Small intestine (tissue), 7 donors: ENCODE data around the gene GPC1. TPM values are rescaled to one million over a fixed set of nuclear protein-coding genes. Genes with fewer than 3 reads are reported as not detected.

Experiments
- DNase-seq, 2 donors: peaks; one replicate each; pipeline versions ENCODE4 v3.0.0 to v3.0.0-alpha.2; 2013
- FAIRE-seq: peaks from 2 replicates; lab custom pipeline; 2012; peaks lifted over from hg19 to GRCh38; lab: Jason Lieb, UNC
- H3K27ac ChIP-seq, 3 donors: one replicate each; pipeline ENCODE4 v1.5.1; 2013; ENCODE audit warnings: low read length in 2 of 3, mild to moderate bottlenecking in 2 of 3, control low read depth in 1 of 3, inconsistent platforms in 1 of 3, low read depth in 1 of 3, moderate library complexity in 1 of 3
- H3K27me3 ChIP-seq, 3 donors: one replicate each; pipeline ENCODE4 v1.6.1; 2013; ENCODE audit warnings: low read length in 3 of 3, inconsistent platforms in 1 of 3; ENCODE audit not compliant: control insufficient read depth in 3 of 3, insufficient read depth in 3 of 3
- H3K36me3 ChIP-seq, 3 donors: one replicate each; pipeline ENCODE4 v1.6.1; 2013; ENCODE audit warnings: low read length in 3 of 3, inconsistent platforms in 1 of 3, low read depth in 1 of 3, mild to moderate bottlenecking in 1 of 3, moderate library complexity in 1 of 3; ENCODE audit not compliant: control insufficient read depth in 3 of 3, insufficient read depth in 2 of 3
- H3K4me1 ChIP-seq, 3 donors: one replicate each; pipeline ENCODE4 v1.6.1; 2013; ENCODE audit warnings: low read length in 2 of 3, inconsistent platforms in 1 of 3, low read depth in 1 of 3, mild to moderate bottlenecking in 1 of 3, moderate library complexity in 1 of 3; ENCODE audit not compliant: control insufficient read depth in 3 of 3, insufficient read depth in 2 of 3
- H3K4me3 ChIP-seq, 3 donors: one replicate each; pipeline ENCODE4 v1.5.1; 2013; ENCODE audit warnings: low read length in 3 of 3, control low read depth in 1 of 3, inconsistent platforms in 1 of 3, low read depth in 1 of 3, mild to moderate bottlenecking in 1 of 3, moderate library complexity in 1 of 3
- H3K9me3 ChIP-seq, 2 donors: one replicate each; pipeline ENCODE4 v1.6.1; 2013; ENCODE audit warnings: low read depth in 1 of 2, low read length in 1 of 2; ENCODE audit not compliant: control insufficient read depth in 2 of 2, insufficient read depth in 1 of 2
- WGBS, 3 donors: extraction: QIAGEN DNeasy Blood & Tissue Kit; methylation state at CpG; one replicate each; pipeline ENCODE4 v1.1.7; 2013; 5-methylcytosine and 5-hydroxymethylcytosine counted together
- polyA plus RNA-seq, 4 donors: library from polyadenylated mRNA; stranded (reverse) in 3 of 4; unstranded in 1 of 4; fragments of 200-250 nt in 3 of 4; fragments of 120-200 nt in 1 of 4; gene quantifications; one replicate each; pipeline versions ENCODE4 v1.2.1 to v1.2.3, GENCODE V29; 2013
- donor health status: healthy with polysubstance abuse.
- donor health status: control.
- donor health status: control.
- donor health status: Bipolar disorder and iron deficiency.
- donor health status: healthy.

Gene GPC1
- polyA plus RNA-seq, 4 donors: 0.89 to 15.5 (median 4.8) TPM

DNA sequence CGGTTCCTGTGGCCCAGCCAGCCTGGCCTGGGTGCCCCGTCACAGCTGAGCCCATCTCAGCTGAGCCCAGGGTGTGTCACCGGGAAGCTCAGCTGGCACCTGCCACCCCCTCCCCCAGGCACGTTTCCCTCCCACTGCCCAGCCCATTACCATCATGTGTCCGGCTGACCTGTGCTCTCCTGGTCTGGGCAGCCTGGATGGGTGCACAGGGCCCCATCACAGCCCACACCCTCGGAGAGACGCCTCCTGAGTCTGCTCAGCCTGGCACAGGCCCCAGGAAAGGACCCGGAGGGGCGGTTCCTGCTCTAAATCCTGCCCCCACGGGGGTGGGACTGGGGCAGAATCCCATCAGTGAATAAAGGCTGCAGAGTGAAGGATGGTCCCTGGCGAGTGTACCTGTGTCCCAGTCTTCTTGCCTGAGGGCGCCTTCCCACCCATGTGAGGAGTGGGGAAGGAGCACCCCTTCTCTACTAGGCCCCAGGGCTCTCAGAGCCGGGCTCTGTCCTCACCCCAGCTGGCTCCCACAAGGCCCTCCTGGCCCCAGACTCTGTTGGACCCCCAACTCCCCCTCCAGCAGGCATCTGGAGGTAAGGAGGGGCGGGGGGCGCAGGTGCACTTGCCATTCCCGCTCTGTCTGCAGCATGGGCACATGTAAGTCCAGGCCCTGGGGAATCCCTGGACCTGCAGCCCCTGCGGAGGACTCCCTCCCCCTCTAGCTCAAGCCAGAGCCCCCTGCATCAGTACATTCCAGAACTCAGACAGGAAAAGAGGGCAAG is 21.2 kb downstream of the GPC1 start:
- DNase-seq (no peak), FAIRE-seq (no peak)
- peaks cover 0 to 4% (median 0%) of the 10 kb centered on the region in 3 donors for H3K4me1 ChIP-seq
- peaks cover 0 to 44% (median 15%) of the 10 kb centered on the region in 3 donors for H3K27me3 ChIP-seq
- H3K36me3 ChIP-seq: no peaks in the 10 kb centered on the region
- H3K9me3 ChIP-seq: peaks cover 0 to 2% of the 10 kb centered on the region in 2 donors
- no peak overlapping the region for H3K4me3 ChIP-seq
- H3K27ac ChIP-seq: no peak overlapping the region
- 47 to 63% (median 49%) methylated on average over 15 to 17 of the region's 17 CpGs for WGBS, 3 donors

DNA sequence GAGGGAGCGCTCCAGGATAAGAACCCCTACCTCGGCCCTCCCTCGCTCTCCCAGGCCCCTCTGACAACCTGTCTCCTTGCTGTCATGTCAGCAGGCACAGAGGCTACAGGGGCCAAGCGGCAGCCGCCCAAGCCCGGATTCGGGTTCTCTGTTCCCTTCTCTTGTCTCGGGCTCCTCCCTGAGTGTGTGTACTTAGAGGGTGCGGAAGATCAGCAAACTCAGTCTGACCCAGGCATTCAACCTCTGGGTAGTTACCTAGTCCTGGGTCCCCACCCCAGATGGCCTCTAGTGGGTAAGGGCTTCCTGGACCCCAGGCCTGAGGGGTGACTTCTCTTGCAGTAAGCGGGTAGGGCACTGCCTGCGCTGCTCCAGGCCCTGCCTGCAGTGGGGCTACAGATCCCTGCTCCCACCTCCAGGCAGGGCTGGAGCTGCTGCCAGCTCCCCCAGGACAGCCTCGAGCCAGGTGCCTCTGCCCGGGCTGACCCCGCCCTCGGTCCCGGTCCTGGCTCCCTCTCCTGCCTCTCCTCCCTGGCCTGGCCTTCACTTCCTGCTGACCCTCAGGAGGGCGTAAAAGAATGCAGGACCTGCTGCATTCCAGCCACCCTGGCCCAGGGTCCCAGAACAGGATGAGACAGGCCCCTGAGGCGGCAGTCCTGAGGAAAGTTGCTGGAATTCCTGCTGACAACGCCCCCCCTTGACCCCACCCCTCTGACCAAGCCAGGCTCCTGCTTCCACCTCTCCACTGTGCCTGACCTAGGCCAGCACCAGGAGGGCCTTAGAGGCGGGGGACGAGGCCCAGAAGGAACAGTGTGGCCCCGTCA is 22.0 kb downstream of the GPC1 start:
- WGBS, 3 donors: 66 to 74% (median 74%) methylated on average over 21 to 22 of the region's 22 CpGs
- Histone ChIP-seq H3K27me3 (peaks cover 0 to 36% (median 13%) of the 10 kb centered on the region in 3 donors), H3K4me3 (no peak overlapping the region), H3K4me1 (no peaks in the 10 kb centered on the region), H3K36me3 (no peaks in the 10 kb centered on the region), H3K9me3 (peaks cover 0 to 2% of the 10 kb centered on the region in 2 donors), H3K27ac (no peak overlapping the region)
- FAIRE-seq: no peak
- no peak for DNase-seq

DNA sequence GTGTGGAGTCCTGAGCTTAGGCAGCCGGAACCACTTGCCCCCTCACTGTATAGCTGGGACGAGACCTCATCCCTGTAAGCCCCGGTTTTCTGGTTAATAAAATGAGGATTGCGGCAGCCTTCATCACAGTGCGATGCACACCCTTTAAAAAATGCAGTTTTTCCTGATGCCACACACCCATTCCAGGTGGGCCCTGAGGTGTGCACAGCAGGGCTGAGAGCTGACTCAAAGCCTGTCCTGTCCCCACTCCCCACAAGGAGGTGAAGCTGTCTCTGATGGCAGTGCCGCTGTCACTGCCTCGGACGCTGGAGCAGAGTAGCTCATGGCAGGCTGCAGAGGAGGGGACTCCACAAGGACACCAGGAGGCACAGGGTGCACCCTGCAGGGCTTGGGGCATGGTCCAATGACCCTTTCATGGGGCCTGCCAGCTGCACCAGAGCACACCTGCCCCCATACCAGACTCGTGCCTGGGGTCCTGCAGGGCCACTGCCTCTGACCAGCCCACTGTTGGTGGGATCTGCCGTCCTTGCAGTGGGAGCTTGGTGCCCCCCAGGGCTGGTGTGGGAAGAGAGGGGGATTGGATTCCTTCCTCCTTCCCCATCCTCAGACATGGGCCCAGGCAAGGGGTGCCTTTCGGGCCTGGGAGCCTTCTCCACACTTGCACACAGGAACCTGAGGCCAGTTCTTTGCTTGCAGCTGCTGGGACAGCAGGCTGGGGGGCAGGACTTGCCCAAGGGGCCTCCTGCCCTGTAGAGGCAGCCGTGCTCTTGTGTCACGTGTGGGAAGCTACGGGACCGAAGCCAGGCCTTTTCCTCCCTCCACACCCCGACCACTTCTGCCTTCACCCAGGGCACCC is 22.8 kb downstream of the GPC1 start:
- 78 to 85% (median 79%) methylated on average over 16 of the region's 16 CpGs for WGBS, 3 donors
- FAIRE-seq (no peak), DNase-seq (no peak)
- H3K4me1 ChIP-seq: no peaks in the 10 kb centered on the region
- no peak overlapping the region for H3K4me3 ChIP-seq
- H3K9me3 ChIP-seq: peaks cover 0 to 2% of the 10 kb centered on the region in 2 donors
- no peak overlapping the region for H3K27ac ChIP-seq
- peaks cover 0 to 36% (median 13%) of the 10 kb centered on the region in 3 donors for H3K27me3 ChIP-seq
- H3K36me3 ChIP-seq: no peaks in the 10 kb centered on the region

DNA sequence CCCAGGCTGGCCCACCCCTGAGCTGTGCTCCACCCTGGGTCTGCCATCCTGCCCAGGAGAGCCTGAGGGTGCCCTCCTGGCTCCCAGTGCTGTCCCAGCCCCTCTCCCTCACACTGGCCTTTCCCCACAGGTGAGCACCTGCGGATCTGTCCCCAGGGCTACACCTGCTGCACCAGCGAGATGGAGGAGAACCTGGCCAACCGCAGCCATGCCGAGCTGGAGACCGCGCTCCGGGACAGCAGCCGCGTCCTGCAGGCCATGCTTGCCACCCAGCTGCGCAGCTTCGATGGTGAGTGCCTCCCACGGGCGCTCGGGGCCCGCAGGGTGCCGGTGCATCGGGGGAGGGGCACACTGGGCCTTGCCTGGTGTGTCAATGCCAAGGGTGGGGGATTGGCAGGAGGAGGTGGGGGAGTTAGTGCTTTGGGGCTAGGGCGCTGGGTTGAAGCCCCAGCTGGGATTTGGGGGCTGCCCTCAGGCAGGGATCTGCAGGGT is 23.5 kb downstream of the GPC1 start:
- no peaks in the 10 kb centered on the region for H3K4me1 ChIP-seq
- 89 to 93% (median 89%) methylated on average over 18 of the region's 18 CpGs for WGBS, 3 donors
- peaks cover 0 to 2% of the 10 kb centered on the region in 2 donors for H3K9me3 ChIP-seq
- FAIRE-seq: no peak
- H3K4me3 ChIP-seq: no peak overlapping the region
- H3K27ac ChIP-seq: no peak overlapping the region
- DNase-seq: no peak
- peaks cover 0 to 4% (median 0%) of the 10 kb centered on the region in 3 donors for H3K36me3 ChIP-seq
- peaks cover 0 to 34% (median 12%) of the 10 kb centered on the region in 3 donors for H3K27me3 ChIP-seq

DNA sequence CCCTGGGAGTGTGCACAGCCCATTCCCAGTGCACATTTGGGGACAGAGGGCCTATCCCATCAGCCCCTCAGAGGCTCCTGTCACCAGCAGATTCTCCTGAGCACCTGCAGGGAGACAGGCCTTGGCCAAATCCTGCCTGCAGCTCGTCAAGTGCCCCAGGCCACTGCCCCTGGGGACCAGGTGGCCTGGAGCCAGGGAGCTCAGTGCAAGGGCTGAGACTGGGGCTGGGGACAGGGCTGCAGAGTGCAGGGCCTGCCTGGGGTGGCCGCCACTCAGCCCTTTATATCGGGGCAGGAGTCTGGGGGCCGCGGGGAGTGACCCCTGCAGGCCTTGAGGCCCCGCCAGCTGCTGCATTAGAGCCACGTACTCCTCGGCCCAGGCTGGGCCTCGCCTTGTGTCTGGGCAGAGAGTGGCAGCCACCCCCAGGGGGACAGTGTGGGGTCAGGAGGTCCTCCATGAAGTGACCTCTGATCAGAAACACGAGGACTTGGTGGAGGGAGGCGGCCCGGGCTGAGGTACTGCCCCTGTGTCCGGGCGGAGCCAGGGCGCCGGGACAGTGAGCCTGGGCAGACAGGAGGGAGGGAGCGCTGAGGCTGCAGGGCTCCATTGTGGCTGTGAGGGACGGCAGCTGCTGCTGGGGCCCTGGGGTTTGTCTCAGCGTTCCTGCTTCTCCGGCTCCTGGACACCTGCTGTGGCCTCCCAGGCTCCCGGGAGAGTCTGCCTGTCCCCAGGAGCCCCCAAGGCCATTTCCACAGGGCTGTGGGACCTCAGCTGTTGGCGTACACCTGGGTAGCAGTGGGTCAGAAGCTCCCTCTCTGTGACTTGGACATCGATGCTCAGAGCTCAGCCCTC is 24.2 kb downstream of the GPC1 start:
- Histone ChIP-seq H3K36me3 (peaks cover 0 to 6% (median 0%) of the 10 kb centered on the region in 3 donors), H3K4me1 (no peaks in the 10 kb centered on the region), H3K4me3 (no peak overlapping the region), H3K27ac (no peak overlapping the region), H3K9me3 (no peaks in the 10 kb centered on the region), H3K27me3 (peaks cover 0 to 27% (median 6%) of the 10 kb centered on the region in 3 donors)
- DNase-seq (no peak), FAIRE-seq (no peak)
- 39 to 58% (median 50%) methylated on average over 22 to 23 of the region's 23 CpGs for WGBS, 3 donors

GRCh38 chr2:240460253-240460711 is 24.8 kb downstream of the GPC1 start:
- Histone ChIP-seq H3K36me3 (peaks cover 0 to 11% (median 0%) of the 10 kb centered on the region in 3 donors), H3K4me3 (no peak overlapping the region), H3K27me3 (peaks cover 0 to 20% (median 0%) of the 10 kb centered on the region in 3 donors), H3K9me3 (no peaks in the 10 kb centered on the region), H3K4me1 (no peaks in the 10 kb centered on the region), H3K27ac (no peak overlapping the region)
- no peak for FAIRE-seq
- WGBS, 3 donors: 80 to 88% (median 84%) methylated on average over 12 to 16 of the region's 16 CpGs
- DNase-seq: no peak

DNA sequence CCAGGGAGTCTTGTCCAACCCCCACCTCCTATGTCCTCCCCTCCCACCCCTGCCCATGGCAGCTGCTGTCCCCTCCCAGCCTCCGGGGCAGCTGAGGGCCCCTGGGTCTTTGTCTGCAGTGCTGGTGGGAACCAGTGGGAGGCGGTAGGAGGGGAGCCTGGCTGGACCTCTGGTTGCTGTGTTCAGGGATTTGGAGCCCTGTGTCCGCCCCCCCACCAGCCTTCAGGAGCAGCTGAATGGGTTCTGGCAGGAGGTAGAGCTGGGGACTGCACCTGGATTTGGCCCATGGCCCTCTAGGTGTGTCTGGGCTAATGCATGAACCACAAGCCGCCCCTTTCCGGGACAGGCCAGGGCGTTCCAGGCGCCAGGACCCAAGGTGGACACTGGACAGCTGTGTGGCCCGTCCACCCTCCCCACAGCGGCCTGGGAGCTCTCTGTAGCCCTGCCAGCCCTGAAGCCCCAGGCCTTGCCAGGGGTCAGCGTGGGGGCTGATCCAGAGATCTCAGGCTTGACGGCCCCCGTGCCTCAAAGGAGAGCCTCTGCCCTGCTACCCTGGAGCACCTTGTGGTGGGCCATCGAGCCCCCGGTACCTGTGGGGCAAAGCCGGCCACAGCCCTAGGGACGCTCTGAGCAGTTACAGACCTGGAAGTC is 25.4 kb downstream of the GPC1 start:
- Histone ChIP-seq H3K4me1 (no peaks in the 10 kb centered on the region), H3K27me3 (peaks cover 0 to 15% (median 0%) of the 10 kb centered on the region in 3 donors), H3K4me3 (no peak overlapping the region), H3K9me3 (no peaks in the 10 kb centered on the region), H3K36me3 (peaks cover 0 to 16% (median 0%) of the 10 kb centered on the region in 3 donors), H3K27ac (no peak overlapping the region)
- DNase-seq (no peak), FAIRE-seq (no peak)
- 86 to 94% (median 92%) methylated on average over 16 of the region's 16 CpGs for WGBS, 3 donors
